Psoas muscle (tissue), 8 donors: ENCODE data around the gene VPS51. TPM values are rescaled to one million over a fixed set of nuclear protein-coding genes. Genes with fewer than 3 reads are reported as not detected.

Experiments used
- ATAC-seq, 4 donors: fragments of 200-7000 bp; cut with Tn5 transposase; one replicate each; pipeline ENCODE4 v1.9.1; 2020; ENCODE audit warnings: moderate library complexity in 3 of 4, mild to moderate bottlenecking in 2 of 4
- DNase-seq, 2 donors: peaks; one replicate each; pipeline ENCODE4 v3.0.0-alpha.2; 2020
- H3K27ac ChIP-seq: fragments of 200-600 bp; one replicate; pipeline ENCODE4 v1.8.0; 2022
- H3K27me3 ChIP-seq, 3 donors: fragments of 200-600 bp in 1 of 3; one replicate each; pipeline versions ENCODE4 v1.6.1 to v1.8.0; 2013 to 2022; ENCODE audit warnings: low read length in 2 of 3, mild to moderate bottlenecking in 2 of 3, moderate library complexity in 1 of 3; ENCODE audit not compliant: insufficient read depth in 3 of 3
- H3K36me3 ChIP-seq, 2 donors: fragments of 200-600 bp in 1 of 2; one replicate each; pipeline versions ENCODE4 v1.6.1 to v1.8.0; 2013 to 2022; ENCODE audit warnings: low read depth in 1 of 2, mild to moderate bottlenecking in 1 of 2, moderate library complexity in 1 of 2; ENCODE audit not compliant: insufficient read depth in 1 of 2
- H3K4me1 ChIP-seq: fragments of 200-600 bp; one replicate; pipeline ENCODE4 v1.8.0; 2022
- H3K4me3 ChIP-seq: fragments of 200-600 bp; one replicate; pipeline ENCODE4 v1.8.0; 2022; ENCODE audit warnings: mild to moderate bottlenecking
- H3K9me3 ChIP-seq: fragments of 200-600 bp; one replicate; pipeline ENCODE4 v1.8.0; 2022
- WGBS, 3 donors: extraction: QIAGEN DNeasy Blood & Tissue Kit; methylation state at CpG; one replicate each; pipeline versions ENCODE4 v1.1.6 to v1.1.7; 2013; 5-methylcytosine and 5-hydroxymethylcytosine counted together
- intact Hi-C, 2 donors: fragments of 100-400 bp; cut with DNase I; formaldehyde crosslinking; loops; one replicate each; pipeline versions ENCODE4 v1.11.0 to v1.14.2; 2022
- polyA plus RNA-seq, 3 donors: library from polyadenylated mRNA; stranded (reverse); fragments of 200-250 nt; gene quantifications; one replicate each; pipeline ENCODE4 v1.2.3, GENCODE V29; 2013
- total RNA-seq, 4 donors: library from RNA; stranded (reverse); fragmentation: NEBNext Ultra II Directional in 2 of 4; extraction: Animal tissue kit (Norgen Biotek cat#: 25700) in 2 of 4; gene quantifications; one replicate each; pipeline versions ENCODE4 v1.2.1 to v1.2.4, GENCODE V29; 2021 to 2023
- TF ChIP-seq, protein P1 (sequence below): fragments of 200-600 bp; IDR thresholded peaks from one replicate; pipeline ENCODE4 v1.8.0; 2022; ENCODE audit warnings: antibody characterized with exemption
- donor health status: healthy with polysubstance abuse.
- donor health status: DM: no; HTN: no; CAD: no; lungs with moderate emphysema.
- donor health status: Bipolar disorder and iron deficiency.
- donor health status: healthy.
- donor health status: DM: yes; HTN: yes; CAD: no.
- donor health status: DM: no; HTN: no; CAD: no.
- donor health status: DM: no; HTN: no; CAD: no.
- donor health status: DM: yes; HTN: yes; CAD: no.

The VPS51 gene
- total and polyA plus RNA-seq, 7 donors: 60.3 to 110 (median 90.5) TPM

DNA sequence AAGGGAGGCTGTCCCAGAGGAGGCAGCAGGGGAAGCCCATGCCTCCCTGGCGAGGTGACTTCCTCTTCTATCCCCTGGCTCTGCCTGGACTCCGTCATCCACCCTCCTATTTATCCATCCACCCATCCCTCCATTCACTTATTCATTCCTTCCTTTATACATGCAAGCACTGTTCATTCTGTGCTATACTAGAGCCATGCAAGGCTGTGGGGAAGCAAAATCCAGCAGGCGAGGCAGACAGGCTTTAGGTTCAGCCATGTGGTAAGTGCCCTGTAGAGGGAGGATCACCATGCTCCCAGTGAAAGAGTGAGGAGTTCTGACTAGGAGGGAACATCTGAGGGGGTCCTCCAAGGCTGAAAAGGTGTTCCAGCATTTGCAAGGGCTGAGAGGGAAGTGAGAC, 36.5 kb upstream of the VPS51 start:
- Histone ChIP-seq H3K27me3 (no peaks in the 10 kb centered on the region), H3K9me3 (no peaks in the 10 kb centered on the region), H3K4me3 (no peak overlapping the region), H3K36me3 (no peaks in the 10 kb centered on the region), H3K27ac (no peak overlapping the region), H3K4me1 (no peaks in the 10 kb centered on the region)
- 52 to 61% (median 54%) methylated on average over 3 of the region's 3 CpGs for whole genome bisulfite sequencing, 3 donors
- DNase-seq (no peak), ATAC-seq (no peak)
- TF ChIP-seq, protein P1, sequence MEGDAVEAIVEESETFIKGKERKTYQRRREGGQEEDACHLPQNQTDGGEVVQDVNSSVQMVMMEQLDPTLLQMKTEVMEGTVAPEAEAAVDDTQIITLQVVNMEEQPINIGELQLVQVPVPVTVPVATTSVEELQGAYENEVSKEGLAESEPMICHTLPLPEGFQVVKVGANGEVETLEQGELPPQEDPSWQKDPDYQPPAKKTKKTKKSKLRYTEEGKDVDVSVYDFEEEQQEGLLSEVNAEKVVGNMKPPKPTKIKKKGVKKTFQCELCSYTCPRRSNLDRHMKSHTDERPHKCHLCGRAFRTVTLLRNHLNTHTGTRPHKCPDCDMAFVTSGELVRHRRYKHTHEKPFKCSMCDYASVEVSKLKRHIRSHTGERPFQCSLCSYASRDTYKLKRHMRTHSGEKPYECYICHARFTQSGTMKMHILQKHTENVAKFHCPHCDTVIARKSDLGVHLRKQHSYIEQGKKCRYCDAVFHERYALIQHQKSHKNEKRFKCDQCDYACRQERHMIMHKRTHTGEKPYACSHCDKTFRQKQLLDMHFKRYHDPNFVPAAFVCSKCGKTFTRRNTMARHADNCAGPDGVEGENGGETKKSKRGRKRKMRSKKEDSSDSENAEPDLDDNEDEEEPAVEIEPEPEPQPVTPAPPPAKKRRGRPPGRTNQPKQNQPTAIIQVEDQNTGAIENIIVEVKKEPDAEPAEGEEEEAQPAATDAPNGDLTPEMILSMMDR: no peak
- intact Hi-C loops: no loop called here

DNA sequence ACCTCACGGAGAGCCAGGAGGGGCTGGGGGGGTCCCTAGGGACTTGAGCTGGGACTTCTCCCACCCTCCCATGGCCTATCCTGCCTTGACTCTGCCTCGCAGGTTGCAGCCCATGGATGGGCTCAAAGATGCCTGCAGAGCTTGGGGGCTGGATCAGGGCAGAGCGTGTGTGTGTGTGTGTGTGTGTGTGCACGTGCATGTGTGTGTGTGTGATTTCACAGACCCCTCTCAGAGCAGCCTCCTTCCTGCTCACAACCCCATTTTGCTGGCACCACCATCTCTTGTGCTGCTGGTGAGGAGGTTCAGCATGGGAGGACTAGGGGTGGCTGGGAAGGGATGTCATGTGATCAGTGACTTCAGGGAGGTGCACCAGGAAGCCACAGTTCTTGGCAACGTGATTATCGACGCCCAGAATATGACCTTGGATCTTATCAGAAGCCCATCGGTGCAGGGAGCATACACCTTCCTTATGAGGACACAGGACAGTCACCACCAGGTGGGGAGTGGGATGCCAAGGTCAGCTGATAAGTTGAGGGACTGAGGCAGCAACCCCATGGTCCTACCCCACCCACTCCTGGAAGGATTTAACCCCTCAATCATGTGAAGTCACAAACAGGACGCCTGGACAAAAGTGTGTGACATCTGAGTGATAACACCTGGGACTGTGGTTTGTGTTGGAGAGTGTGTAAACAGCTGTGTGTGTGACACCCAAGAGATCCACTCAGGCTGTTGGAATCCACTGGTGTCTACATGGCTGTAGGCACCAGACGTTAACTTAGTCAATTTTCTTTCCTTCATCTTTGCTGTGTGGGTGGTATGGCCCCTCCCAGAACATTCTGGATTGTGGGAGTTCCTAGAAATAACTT, 35.8 kb upstream of the VPS51 start:
- H3K27me3 ChIP-seq: no peaks in the 10 kb centered on the region
- TF ChIP-seq, protein P1: no peak
- WGBS, 3 donors: 50 to 52% (median 51%) methylated on average over 9 to 10 of the region's 10 CpGs
- no peak overlapping the region for H3K27ac ChIP-seq
- DNase-seq: no peak
- intact Hi-C loops: no loop called here
- no peaks in the 10 kb centered on the region for H3K36me3 ChIP-seq
- no peaks in the 10 kb centered on the region for H3K9me3 ChIP-seq
- ATAC-seq: no peak
- H3K4me3 ChIP-seq: no peak overlapping the region
- no peaks in the 10 kb centered on the region for H3K4me1 ChIP-seq

GRCh38 chr11:65060913-65061408, 35.1 kb upstream of the VPS51 start:
- Histone ChIP-seq H3K27me3 (no peaks in the 10 kb centered on the region), H3K4me3 (no peak overlapping the region), H3K36me3 (no peaks in the 10 kb centered on the region), H3K27ac (no peak overlapping the region), H3K9me3 (no peaks in the 10 kb centered on the region), H3K4me1 (no peaks in the 10 kb centered on the region)
- WGBS, 3 donors: 59 to 63% (median 59%) methylated on average over 9 of the region's 9 CpGs
- intact Hi-C loops: no loop called here
- ATAC-seq (no peak), DNase-seq (no peak)
- TF ChIP-seq, protein P1: no peak

DNA sequence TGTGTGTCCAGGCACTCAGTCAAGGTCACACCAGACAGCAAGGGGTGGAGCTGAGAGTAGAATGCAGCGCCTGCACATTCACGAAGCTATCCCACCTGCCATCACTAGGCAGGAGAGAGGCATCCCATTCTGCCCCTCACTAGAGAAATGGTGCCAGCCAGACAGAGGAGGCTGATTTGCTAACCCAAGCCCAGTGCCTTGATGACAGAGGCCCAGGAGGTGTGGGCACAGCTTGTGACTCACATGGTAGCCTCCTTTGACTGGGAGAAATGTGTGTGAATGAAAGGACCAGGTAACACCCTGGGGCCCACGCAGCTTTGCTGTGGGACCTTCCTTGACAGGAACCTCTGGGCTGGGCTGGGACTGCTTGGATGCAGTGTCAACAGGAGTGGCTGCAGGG, 32.5 kb upstream of the VPS51 start:
- ATAC-seq (no peak), DNase-seq (no peak)
- no peak overlapping the region for H3K4me3 ChIP-seq
- 57 to 85% (median 64%) methylated on average over 3 of the region's 3 CpGs for WGBS, 3 donors
- no peaks in the 10 kb centered on the region for H3K36me3 ChIP-seq
- no peak overlapping the region for H3K27ac ChIP-seq
- H3K9me3 ChIP-seq: no peaks in the 10 kb centered on the region
- no peaks in the 10 kb centered on the region for H3K27me3 ChIP-seq
- TF ChIP-seq, protein P1: no peak
- intact Hi-C loops: no loop called here
- H3K4me1 ChIP-seq: no peaks in the 10 kb centered on the region
